ENCODE data around the gene ARAP1. TPM values are rescaled to one million over a fixed set of nuclear protein-coding genes. Genes with fewer than 3 reads are reported as not detected.

ARAP1 gene
- total RNA-seq, 1 donor from 2014 or later = 49.5 TPM

- FAIRE-seq (no peak), DNase-seq (ENCODE audit: low read depth) (no peak)
- H3K36me3 ChIP-seq (ENCODE audit: control insufficient read depth, insufficient read depth, low read length) = peaks cover 4% of the 10 kb centered on the region
- H3K27me3 ChIP-seq (ENCODE audit: control insufficient read depth, insufficient read depth, low read length) = peaks cover 12% of the 10 kb centered on the region
- TF ChIP-seq, protein P1, sequence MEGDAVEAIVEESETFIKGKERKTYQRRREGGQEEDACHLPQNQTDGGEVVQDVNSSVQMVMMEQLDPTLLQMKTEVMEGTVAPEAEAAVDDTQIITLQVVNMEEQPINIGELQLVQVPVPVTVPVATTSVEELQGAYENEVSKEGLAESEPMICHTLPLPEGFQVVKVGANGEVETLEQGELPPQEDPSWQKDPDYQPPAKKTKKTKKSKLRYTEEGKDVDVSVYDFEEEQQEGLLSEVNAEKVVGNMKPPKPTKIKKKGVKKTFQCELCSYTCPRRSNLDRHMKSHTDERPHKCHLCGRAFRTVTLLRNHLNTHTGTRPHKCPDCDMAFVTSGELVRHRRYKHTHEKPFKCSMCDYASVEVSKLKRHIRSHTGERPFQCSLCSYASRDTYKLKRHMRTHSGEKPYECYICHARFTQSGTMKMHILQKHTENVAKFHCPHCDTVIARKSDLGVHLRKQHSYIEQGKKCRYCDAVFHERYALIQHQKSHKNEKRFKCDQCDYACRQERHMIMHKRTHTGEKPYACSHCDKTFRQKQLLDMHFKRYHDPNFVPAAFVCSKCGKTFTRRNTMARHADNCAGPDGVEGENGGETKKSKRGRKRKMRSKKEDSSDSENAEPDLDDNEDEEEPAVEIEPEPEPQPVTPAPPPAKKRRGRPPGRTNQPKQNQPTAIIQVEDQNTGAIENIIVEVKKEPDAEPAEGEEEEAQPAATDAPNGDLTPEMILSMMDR (IDR thresholded peaks at IDR 0.05; ENCODE audit: insufficient read depth, low read length, severe bottlenecking) = no peak
- H3K4me3 ChIP-seq (ENCODE audit: low read depth, low read length) = no peak overlapping the region
Observed at GRCh38 chr11:72679869-72680268, 72.3 kb downstream of the ARAP1 start.

- TF ChIP-seq, protein P1 (IDR thresholded peaks at IDR 0.05; ENCODE audit: insufficient read depth, low read length, severe bottlenecking) = no peak
- no peak for DNase-seq (ENCODE audit: low read depth)
- no peaks in the 10 kb centered on the region for H3K36me3 ChIP-seq (ENCODE audit: control insufficient read depth, insufficient read depth, low read length)
- no peak for FAIRE-seq
- H3K27me3 ChIP-seq (ENCODE audit: control insufficient read depth, insufficient read depth, low read length) = peaks cover 19% of the 10 kb centered on the region
- H3K4me3 ChIP-seq (ENCODE audit: low read depth, low read length) = no peak overlapping the region
Observed at GRCh38 chr11:72678524-72678923, 73.7 kb downstream of the ARAP1 start.

DNA sequence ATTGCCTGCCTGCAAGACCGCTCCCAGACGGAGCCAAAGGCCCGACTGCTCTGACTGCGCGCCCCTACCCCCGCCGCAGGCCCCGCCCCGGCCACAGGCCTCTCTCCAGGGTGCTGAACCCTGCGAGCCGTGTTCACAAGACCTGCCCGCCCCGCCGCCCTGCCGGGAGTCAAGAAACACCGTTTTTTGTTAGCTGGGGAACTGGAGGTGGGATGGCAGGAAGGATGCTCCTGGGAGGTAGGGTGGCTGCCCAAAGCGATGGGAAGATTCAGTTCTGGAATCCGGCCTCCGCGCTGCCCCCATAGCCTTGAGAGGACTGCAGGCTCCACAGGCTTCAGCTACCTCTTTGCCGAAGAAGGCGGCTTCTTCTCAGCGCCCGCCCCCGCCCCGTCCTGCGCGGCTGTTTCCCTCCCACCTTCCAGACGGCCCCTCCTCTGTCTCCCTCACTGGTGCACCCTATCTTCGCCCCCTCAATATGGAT is 75.3 kb downstream of the ARAP1 start:
- H3K36me3 ChIP-seq (ENCODE audit: control insufficient read depth, insufficient read depth, low read length) = no peaks in the 10 kb centered on the region
- no peak overlapping the region for H3K4me3 ChIP-seq (ENCODE audit: low read depth, low read length)
- H3K27me3 ChIP-seq (ENCODE audit: control insufficient read depth, insufficient read depth, low read length) = peaks cover 21% of the 10 kb centered on the region
- TF ChIP-seq, protein P1 (IDR thresholded peaks at IDR 0.05; ENCODE audit: insufficient read depth, low read length, severe bottlenecking) = no peak
- DNase-seq (ENCODE audit: low read depth) (peak; percentile 27), FAIRE-seq (no peak)

DNA sequence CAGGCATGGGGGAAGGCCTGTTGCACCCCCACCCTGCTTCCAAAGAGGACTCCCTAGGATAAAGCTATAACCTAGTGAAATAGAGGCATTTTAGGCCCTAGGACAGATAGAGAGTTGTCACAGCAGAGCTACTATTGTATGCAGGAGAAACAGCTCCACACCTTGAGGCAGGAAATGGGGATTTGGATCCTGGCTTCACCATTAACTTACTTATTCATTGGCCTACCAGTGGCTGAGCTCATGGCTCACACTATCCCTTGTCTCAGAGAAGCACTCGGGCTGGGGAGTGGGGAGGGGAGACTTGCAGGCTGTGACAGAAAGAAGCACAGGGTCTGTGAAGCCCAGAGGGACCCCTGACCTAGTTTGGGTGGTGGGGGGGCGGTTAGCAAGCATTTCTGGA is 77.0 kb downstream of the ARAP1 start:
- H3K36me3 ChIP-seq (ENCODE audit: control insufficient read depth, insufficient read depth, low read length) = no peaks in the 10 kb centered on the region
- DNase-seq (ENCODE audit: low read depth) (no peak), FAIRE-seq (no peak)
- H3K27me3 ChIP-seq (ENCODE audit: control insufficient read depth, insufficient read depth, low read length) = peaks cover 23% of the 10 kb centered on the region
- H3K4me3 ChIP-seq (ENCODE audit: low read depth, low read length) = no peak overlapping the region
- TF ChIP-seq, protein P1 (IDR thresholded peaks at IDR 0.05; ENCODE audit: insufficient read depth, low read length, severe bottlenecking) = no peak

GRCh38 chr11:72673943-72674828 is 78.0 kb downstream of the ARAP1 start, which contains the start of gene PDE2A:
TSS of gene PDE2A (minus strand) at chr11:72674422. CDS start at chr11:72674207, 215 bp downstream.
- H3K36me3 ChIP-seq (ENCODE audit: control insufficient read depth, insufficient read depth, low read length) = no peaks in the 10 kb centered on the region
- peaks cover 27% of the 10 kb centered on the region for H3K27me3 ChIP-seq (ENCODE audit: control insufficient read depth, insufficient read depth, low read length)
- TF ChIP-seq, protein P1 (IDR thresholded peaks at IDR 0.05; ENCODE audit: insufficient read depth, low read length, severe bottlenecking) = no peak
- no peak for FAIRE-seq
- H3K4me3 ChIP-seq (ENCODE audit: low read depth, low read length) = no peak within 1 kb of the TSS
- no peak for DNase-seq (ENCODE audit: low read depth)

Data from bronchial epithelial cell (primary cell).